Keratinocyte (primary cell): Measurements from ENCODE around the gene ZNF207.

Experiments used
- EZH2 ChIP-seq: IDR thresholded peaks from one replicate; pipeline ENCODE4 v1.6.1; 2012; ENCODE audit warnings: inconsistent platforms, mild to moderate bottlenecking, low read length, moderate library complexity
- TF ChIP-seq, protein P1 (sequence below), 3 experiments: IDR thresholded peaks in 1 of 3; conservative IDR thresholded peaks in 1 of 3; optimal IDR thresholded peaks in 1 of 3; 2 replicates in 2 of 3; 3 replicates in 1 of 3; pipeline versions ENCODE3 to v1.5.1; 2011; ENCODE audit warnings: low read length in 3 of 3, mild to moderate bottlenecking in 3 of 3, moderate library complexity in 2 of 3, control low read depth in 1 of 3, inconsistent platforms in 1 of 3; ENCODE audit not compliant: insufficient read depth in 2 of 3; ENCODE audit errors: extremely low read depth in 1 of 3

DNA sequence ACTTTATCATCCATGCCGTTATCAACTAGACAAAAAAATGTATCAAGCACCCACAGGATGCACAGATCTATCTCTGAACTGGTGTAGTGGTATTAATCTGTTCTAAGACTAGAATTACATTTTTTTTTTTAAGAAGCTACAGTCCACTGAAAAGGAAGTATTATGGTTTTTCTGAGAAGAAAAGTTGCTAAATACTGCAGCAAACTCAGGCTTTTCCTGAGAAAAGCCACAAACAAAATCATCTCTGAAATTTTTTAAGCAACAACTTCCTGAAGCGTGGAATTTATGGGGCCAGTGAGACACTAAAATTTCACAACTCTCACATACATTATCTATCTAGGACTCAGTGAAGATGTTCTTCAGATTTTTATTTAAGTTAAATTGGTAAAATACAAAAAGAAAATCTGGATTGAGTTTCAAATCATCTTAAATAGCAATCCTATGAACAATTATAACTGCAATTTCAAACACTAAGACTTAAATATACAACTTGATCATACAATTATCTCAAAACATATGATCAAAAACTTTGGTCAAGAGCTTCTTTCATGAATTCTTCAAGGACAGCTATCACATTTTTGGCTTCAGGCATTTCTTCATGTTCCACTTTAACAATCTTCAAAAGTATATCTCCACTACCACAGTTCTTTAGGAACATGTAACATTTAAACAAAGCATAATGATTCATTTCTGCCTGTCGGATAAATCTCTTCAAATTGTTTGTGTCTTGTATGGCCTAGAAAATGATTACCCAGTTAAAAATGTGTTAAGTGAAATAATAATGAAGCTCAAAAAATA, 18.5 kb upstream of the ZNF207 start:
- TF ChIP-seq, protein P1, sequence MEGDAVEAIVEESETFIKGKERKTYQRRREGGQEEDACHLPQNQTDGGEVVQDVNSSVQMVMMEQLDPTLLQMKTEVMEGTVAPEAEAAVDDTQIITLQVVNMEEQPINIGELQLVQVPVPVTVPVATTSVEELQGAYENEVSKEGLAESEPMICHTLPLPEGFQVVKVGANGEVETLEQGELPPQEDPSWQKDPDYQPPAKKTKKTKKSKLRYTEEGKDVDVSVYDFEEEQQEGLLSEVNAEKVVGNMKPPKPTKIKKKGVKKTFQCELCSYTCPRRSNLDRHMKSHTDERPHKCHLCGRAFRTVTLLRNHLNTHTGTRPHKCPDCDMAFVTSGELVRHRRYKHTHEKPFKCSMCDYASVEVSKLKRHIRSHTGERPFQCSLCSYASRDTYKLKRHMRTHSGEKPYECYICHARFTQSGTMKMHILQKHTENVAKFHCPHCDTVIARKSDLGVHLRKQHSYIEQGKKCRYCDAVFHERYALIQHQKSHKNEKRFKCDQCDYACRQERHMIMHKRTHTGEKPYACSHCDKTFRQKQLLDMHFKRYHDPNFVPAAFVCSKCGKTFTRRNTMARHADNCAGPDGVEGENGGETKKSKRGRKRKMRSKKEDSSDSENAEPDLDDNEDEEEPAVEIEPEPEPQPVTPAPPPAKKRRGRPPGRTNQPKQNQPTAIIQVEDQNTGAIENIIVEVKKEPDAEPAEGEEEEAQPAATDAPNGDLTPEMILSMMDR (optimal IDR thresholded peaks at IDR 0.05 in 1 of 3, IDR thresholded peaks at IDR 0.05 in 1 of 3, conservative IDR thresholded peaks at IDR 0.05 in 1 of 3; ENCODE audit: extremely low read depth in 1 of 3, insufficient read depth in 2 of 3, low read length in 3 of 3) = no peak
- TF ChIP-seq EZH2 = no peak
